ENCODE results near the gene TSC1. TPM values are rescaled to one million over a fixed set of nuclear protein-coding genes. Genes with fewer than 3 reads are reported as not detected.
A peak's percentile ranks its signal among the peaks of the same experiment; 100 is the strongest.
"Not testable (repeated sequence)": the region's sequence is repeated elsewhere in the genome, so short reads cannot be mapped to it uniquely, and the experiment has no call there.

Gene TSC1
- total RNA-seq: 100 to 1,000 TPM in 1 of 4 donors, 10 to 100 TPM in 3; 52.7 to 114 (median 66.7) TPM

DNA sequence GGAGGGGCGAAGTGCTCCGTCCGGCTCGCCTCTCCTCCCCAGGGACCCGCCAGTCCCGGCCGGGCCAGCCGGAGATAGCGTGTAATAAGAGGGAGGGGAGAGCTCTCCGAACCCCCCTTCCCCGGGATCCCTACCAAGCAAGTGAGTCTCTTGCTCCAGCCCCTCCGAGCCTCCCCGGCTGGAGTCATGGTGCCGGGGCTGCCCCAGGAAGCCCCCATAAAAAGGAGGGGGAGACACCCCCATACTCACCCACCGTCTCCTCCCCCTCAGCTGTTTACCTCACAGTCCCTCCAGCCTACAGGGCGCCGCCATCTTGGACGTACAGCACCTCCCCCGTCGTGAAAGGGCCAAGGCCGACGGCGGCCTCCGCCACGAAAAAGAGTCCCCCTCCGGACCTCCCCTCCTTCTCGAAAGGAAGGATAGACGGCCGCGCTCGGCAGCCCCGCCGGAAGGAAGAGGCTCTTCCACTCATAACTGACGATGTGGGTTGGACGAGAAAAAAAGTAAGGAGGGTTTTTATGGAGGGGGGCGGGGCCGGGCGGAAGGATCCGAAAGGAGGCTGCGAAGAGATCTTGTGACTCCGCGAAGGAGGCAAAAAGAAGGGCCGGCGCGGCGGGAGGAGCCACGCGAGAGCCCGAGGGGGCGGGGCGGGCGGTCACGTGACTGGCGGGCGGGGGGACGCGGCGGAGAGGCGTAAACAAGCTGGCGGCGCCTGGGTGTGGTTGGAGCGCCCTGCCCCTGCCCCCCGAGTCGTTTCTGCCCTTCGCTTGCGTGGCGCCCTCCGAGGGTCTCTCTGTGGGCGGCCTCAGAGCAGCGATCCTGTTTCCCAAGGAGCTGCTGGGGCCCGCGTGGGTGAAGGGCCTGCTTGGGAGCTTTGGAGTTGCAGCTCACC lies at the start of gene TSC1:
Gene TSC1 (minus strand): TSS at position 323 of the 892 bp plus-strand sequence. CDS start 15,744 bp downstream, outside the sequence.
- peak; percentile 94 to 97 for DNase-seq
- Histone ChIP-seq H3K36me3 (no peaks in the 10 kb centered on the region), H3K27ac (peak within 1 kb of the TSS; percentile 95 to 100 (median 97)), H3K9me3 (no peaks in the 10 kb centered on the region), H3K4me3 (replicated peaks in 1 of 3) (peak within 1 kb of the TSS; percentile 85 to 100 (median 95)), H3K4me1 (peaks cover 13 to 21% of the 10 kb centered on the region in 2 donors), H3K27me3 (no peaks in the 10 kb centered on the region)
- 1% methylated on average over 41 to 44 of the region's 72 CpGs for WGBS, 2 donors
- TF ChIP-seq, protein P1, sequence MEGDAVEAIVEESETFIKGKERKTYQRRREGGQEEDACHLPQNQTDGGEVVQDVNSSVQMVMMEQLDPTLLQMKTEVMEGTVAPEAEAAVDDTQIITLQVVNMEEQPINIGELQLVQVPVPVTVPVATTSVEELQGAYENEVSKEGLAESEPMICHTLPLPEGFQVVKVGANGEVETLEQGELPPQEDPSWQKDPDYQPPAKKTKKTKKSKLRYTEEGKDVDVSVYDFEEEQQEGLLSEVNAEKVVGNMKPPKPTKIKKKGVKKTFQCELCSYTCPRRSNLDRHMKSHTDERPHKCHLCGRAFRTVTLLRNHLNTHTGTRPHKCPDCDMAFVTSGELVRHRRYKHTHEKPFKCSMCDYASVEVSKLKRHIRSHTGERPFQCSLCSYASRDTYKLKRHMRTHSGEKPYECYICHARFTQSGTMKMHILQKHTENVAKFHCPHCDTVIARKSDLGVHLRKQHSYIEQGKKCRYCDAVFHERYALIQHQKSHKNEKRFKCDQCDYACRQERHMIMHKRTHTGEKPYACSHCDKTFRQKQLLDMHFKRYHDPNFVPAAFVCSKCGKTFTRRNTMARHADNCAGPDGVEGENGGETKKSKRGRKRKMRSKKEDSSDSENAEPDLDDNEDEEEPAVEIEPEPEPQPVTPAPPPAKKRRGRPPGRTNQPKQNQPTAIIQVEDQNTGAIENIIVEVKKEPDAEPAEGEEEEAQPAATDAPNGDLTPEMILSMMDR (IDR thresholded peaks at IDR 0.05): no peak
- TF ChIP-seq POLR2A (IDR thresholded peaks at IDR 0.05): peak in 1 of 2 donors; percentile 59
- intact Hi-C loops (cut with DNase I): no loop called here

DNA sequence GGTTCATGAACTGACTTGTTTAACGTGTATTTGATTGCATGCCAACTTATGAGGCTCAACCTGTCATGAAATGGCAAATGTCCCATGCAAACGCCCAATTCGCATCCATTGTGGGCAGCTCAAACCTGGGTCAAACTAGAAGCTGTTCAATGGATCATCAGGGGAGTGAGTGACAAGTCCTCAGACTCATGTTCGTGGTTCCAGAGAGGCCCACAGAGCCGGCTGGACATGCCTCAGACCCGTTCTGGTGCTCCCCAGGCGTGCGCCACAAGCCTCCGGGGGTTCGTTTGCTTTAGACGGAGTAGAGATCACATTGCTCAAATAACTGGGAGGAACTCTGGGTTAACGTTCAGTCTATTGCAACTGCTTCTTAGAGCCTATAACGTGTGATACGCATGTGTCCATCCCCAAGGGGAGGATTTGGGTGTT lies 49.1 kb upstream of the TSC1 start:
- no peak for TF ChIP-seq POLR2A (IDR thresholded peaks at IDR 0.05)
- TF ChIP-seq, protein P1 (IDR thresholded peaks at IDR 0.05): no peak
- H3K27me3 ChIP-seq: no peaks in the 10 kb centered on the region
- no peak overlapping the region for H3K4me3 ChIP-seq (replicated peaks in 1 of 3)
- WGBS, 2 donors: 52 to 66% methylated on average over 11 to 14 of the region's 14 CpGs
- no peaks in the 10 kb centered on the region for H3K9me3 ChIP-seq
- intact Hi-C loops (cut with DNase I): no loop called here
- H3K4me1 ChIP-seq: no peaks in the 10 kb centered on the region
- no peaks in the 10 kb centered on the region for H3K36me3 ChIP-seq
- no peak for DNase-seq
- H3K27ac ChIP-seq: no peak overlapping the region

GRCh38 chr9:132991351-132992300 lies 47.2 kb upstream of the TSC1 start:
- WGBS, 2 donors: 44 to 53% methylated on average over 16 of the region's 16 CpGs
- no peak overlapping the region for H3K4me3 ChIP-seq (replicated peaks in 1 of 3)
- no peak for DNase-seq
- no peak for TF ChIP-seq POLR2A (IDR thresholded peaks at IDR 0.05)
- TF ChIP-seq, protein P1 (IDR thresholded peaks at IDR 0.05): no peak
- no peaks in the 10 kb centered on the region for H3K4me1 ChIP-seq
- no peak overlapping the region for H3K27ac ChIP-seq
- no peaks in the 10 kb centered on the region for H3K9me3 ChIP-seq
- H3K27me3 ChIP-seq: no peaks in the 10 kb centered on the region
- intact Hi-C loops (cut with DNase I): no loop called here
- no peaks in the 10 kb centered on the region for H3K36me3 ChIP-seq

- intact Hi-C loops (cut with DNase I): no loop called here
- Histone ChIP-seq H3K9me3 (no peaks in the 10 kb centered on the region), H3K4me3 (replicated peaks in 1 of 3) (no peak overlapping the region), H3K27ac (no peak overlapping the region), H3K4me1 (no peaks in the 10 kb centered on the region), H3K27me3 (no peaks in the 10 kb centered on the region), H3K36me3 (no peaks in the 10 kb centered on the region)
- no peak for DNase-seq
- 88 to 95% methylated on average over 10 to 11 of the region's 14 CpGs for WGBS, 2 donors
- TF ChIP-seq, protein P1 (IDR thresholded peaks at IDR 0.05): no peak
- TF ChIP-seq POLR2A (IDR thresholded peaks at IDR 0.05): no peak
These were observed 46.4 kb upstream of the TSC1 start for GRCh38 chr9:132990781-132991180.

- H3K27me3 ChIP-seq; H3K36me3 ChIP-seq; intact Hi-C loops (cut with DNase I); H3K4me3 ChIP-seq (replicated peaks in 1 of 3); H3K4me1 ChIP-seq; DNase-seq; H3K27ac ChIP-seq; H3K9me3 ChIP-seq: not testable (repeated sequence)
- WGBS, 2 donors: 64 to 67% methylated on average over 4 of the region's 4 CpGs
These were observed 45.7 kb upstream of the TSC1 start for GRCh38 chr9:132989998-132990557.

Data from thyroid gland (tissue), 4 donors.